ENCODE data around the gene RELN. TPM values are rescaled to one million over a fixed set of nuclear protein-coding genes. Genes with fewer than 3 reads are reported as not detected.

The RELN gene
- total RNA-seq, 1 donor from 2014 or later = 5.7 TPM

DNA sequence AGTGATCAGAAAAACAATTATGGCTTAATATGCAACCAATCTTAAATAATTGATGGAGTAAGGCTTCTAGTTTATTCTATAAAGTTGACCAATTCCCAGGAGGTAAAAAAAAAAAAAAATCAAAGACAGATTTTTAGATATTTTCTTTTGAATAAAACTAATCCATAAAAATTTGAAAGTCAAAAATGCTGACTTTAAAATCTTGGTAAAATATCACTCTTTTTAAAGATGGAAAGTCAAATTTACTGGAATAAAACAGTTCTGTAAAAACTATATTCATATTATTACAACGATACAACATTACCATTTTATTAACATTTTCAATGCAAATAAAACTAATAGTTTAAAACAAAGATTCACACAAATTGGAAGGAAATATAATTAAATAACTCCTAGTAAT, 5.4 kb downstream of the RELN start:
- Mint-ChIP-seq H3K27ac (ENCODE audit: unreplicated experiment) (no peak overlapping the region), H3K4me3 (ENCODE audit: unreplicated experiment) (no peak overlapping the region), H3K9me3 (ENCODE audit: unreplicated experiment) (peaks cover 3% of the 10 kb centered on the region), H3K36me3 (ENCODE audit: unreplicated experiment) (no peaks in the 10 kb centered on the region), H3K4me1 (ENCODE audit: low read depth, unreplicated experiment) (no peaks in the 10 kb centered on the region), H3K27me3 (ENCODE audit: unreplicated experiment) (peaks cover 8% of the 10 kb centered on the region)
- TF ChIP-seq, protein P1, sequence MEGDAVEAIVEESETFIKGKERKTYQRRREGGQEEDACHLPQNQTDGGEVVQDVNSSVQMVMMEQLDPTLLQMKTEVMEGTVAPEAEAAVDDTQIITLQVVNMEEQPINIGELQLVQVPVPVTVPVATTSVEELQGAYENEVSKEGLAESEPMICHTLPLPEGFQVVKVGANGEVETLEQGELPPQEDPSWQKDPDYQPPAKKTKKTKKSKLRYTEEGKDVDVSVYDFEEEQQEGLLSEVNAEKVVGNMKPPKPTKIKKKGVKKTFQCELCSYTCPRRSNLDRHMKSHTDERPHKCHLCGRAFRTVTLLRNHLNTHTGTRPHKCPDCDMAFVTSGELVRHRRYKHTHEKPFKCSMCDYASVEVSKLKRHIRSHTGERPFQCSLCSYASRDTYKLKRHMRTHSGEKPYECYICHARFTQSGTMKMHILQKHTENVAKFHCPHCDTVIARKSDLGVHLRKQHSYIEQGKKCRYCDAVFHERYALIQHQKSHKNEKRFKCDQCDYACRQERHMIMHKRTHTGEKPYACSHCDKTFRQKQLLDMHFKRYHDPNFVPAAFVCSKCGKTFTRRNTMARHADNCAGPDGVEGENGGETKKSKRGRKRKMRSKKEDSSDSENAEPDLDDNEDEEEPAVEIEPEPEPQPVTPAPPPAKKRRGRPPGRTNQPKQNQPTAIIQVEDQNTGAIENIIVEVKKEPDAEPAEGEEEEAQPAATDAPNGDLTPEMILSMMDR (IDR thresholded peaks at IDR 0.05; ENCODE audit: partially characterized antibody, unreplicated experiment) = no peak
- DNase-seq = no peak

DNA sequence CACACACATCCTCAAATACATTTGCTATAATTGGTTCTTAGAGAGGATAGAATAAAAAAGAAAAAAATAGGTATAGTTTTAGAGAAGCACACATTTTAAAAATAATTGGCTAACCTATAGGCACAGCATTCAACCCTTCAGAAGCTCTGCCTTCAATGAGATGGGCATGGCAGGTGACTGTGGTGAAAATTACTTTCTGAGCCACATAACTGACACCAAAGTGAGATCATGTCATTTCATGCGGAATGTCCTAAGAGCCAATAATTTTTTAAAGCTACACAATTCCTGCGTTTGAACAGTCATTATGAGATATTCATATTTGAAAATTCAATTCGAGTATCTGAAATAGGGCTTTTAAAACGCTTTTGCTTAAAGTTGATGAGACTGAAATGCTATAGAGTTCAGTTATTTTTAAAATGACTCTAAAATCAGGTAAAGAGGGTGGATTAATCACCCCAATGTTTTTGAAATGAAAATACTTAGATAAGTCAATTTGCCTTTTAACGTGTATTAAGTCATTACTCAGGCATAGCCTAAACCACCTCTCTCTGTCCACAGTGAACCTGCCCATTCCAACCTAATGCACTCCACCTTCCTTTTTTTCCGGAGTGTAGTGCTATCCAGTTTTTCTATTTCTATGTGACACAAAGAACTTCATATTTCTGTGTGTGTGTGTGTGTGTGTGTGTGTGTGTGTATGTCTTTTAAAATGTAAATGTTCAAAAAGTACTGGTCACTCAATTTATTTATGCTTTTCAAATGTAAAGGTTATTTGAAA, 6.1 kb downstream of the RELN start:
- Mint-ChIP-seq H3K4me1 (ENCODE audit: low read depth, unreplicated experiment) (no peaks in the 10 kb centered on the region), H3K9me3 (ENCODE audit: unreplicated experiment) (peaks cover 3% of the 10 kb centered on the region), H3K27me3 (ENCODE audit: unreplicated experiment) (peaks cover 5% of the 10 kb centered on the region), H3K27ac (ENCODE audit: unreplicated experiment) (no peak overlapping the region), H3K36me3 (ENCODE audit: unreplicated experiment) (no peaks in the 10 kb centered on the region), H3K4me3 (ENCODE audit: unreplicated experiment) (no peak overlapping the region)
- no peak for DNase-seq
- TF ChIP-seq, protein P1 (IDR thresholded peaks at IDR 0.05; ENCODE audit: partially characterized antibody, unreplicated experiment) = no peak

DNA sequence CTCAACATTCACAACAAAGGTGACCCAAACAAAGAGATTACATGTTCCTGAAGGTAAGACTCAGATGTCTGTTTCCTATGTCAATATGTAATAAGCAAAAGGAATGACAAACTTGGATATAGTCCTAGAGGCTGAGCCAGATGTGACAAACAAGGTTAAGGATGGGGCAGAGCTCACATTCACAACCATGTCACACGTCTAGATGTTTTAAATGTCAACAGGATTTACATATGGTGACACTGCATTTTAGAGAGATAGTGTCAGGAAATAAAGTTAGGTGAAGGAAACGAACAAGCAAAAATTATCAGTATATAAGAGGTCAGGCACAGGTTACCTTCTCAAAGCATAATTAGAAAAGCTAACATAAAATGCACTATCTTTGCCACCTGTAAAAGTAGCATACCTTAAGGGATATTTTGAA, 8.4 kb downstream of the RELN start:
- Mint-ChIP-seq H3K36me3 (ENCODE audit: unreplicated experiment) (no peaks in the 10 kb centered on the region), H3K27ac (ENCODE audit: unreplicated experiment) (no peak overlapping the region), H3K4me3 (ENCODE audit: unreplicated experiment) (no peak overlapping the region), H3K27me3 (ENCODE audit: unreplicated experiment) (no peaks in the 10 kb centered on the region), H3K9me3 (ENCODE audit: unreplicated experiment) (no peaks in the 10 kb centered on the region), H3K4me1 (ENCODE audit: low read depth, unreplicated experiment) (no peaks in the 10 kb centered on the region)
- no peak for DNase-seq
- TF ChIP-seq, protein P1 (IDR thresholded peaks at IDR 0.05; ENCODE audit: partially characterized antibody, unreplicated experiment) = no peak

DNA sequence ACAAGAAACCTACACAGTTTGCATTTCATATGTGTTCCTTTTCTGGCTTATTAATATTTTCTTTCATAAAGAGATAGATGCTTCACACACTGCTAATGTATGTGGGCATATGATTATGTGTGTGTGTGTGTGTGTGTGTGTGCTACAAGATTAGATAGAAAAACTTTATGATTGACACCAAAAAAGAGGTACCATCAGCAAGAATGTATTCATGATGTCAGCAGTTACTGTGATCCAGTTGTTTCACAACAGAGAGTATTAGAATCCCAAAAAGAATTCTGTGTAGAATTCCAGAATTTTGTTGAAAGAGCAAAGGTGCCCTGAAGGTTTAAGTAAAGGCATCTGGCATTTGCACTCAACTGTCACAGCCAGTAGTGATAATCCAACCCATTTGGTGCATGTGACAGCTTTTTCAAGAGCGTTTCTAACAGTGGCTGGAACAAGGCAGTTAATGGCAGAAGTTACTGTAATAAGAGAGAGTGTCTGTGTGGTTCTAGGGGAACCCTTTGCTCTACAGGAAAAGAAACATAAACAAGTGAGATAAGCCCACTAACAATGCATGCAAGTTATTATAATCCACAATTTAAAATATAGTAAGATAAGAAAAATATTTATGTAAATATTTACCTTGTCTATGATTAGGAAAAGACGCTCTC, 16.6 kb downstream of the RELN start:
- Mint-ChIP-seq H3K27me3 (ENCODE audit: unreplicated experiment) (no peaks in the 10 kb centered on the region), H3K36me3 (ENCODE audit: unreplicated experiment) (no peaks in the 10 kb centered on the region), H3K9me3 (ENCODE audit: unreplicated experiment) (no peaks in the 10 kb centered on the region), H3K4me3 (ENCODE audit: unreplicated experiment) (no peak overlapping the region), H3K27ac (ENCODE audit: unreplicated experiment) (no peak overlapping the region), H3K4me1 (ENCODE audit: low read depth, unreplicated experiment) (no peaks in the 10 kb centered on the region)
- TF ChIP-seq, protein P1 (IDR thresholded peaks at IDR 0.05; ENCODE audit: partially characterized antibody, unreplicated experiment) = no peak
- no peak for DNase-seq

DNA sequence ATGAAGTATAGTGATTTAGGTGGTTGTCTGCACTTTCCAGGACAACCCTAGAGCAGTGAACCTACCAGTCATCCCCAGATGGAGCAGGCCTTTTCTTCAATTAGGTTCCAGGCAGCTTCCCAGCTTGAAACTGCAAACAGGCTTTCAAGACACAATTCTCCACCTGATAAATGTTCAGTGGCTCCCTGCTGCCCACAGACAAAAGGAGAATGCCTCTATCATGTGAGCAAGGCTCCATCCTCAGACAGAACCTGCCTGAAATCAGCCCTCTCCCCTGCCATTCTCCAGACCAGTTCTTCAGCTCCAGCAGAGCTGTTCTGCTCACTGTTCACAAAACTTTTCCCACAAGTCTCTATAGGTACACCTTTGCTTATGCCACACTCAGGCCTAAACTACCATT, 22.1 kb downstream of the RELN start:
- H3K36me3 Mint-ChIP-seq (ENCODE audit: unreplicated experiment) = no peaks in the 10 kb centered on the region
- TF ChIP-seq, protein P1 (IDR thresholded peaks at IDR 0.05; ENCODE audit: partially characterized antibody, unreplicated experiment) = no peak
- no peaks in the 10 kb centered on the region for H3K9me3 Mint-ChIP-seq (ENCODE audit: unreplicated experiment)
- DNase-seq = no peak
- H3K27me3 Mint-ChIP-seq (ENCODE audit: unreplicated experiment) = no peaks in the 10 kb centered on the region
- H3K27ac Mint-ChIP-seq (ENCODE audit: unreplicated experiment) = no peak overlapping the region
- H3K4me3 Mint-ChIP-seq (ENCODE audit: unreplicated experiment) = no peak overlapping the region
- no peaks in the 10 kb centered on the region for H3K4me1 Mint-ChIP-seq (ENCODE audit: low read depth, unreplicated experiment)

Measured in glutamatergic neuron (in vitro differentiated cells).